Iris pigment epithelial cell (primary cell): ENCODE results near the gene ASTL.
"Not testable (repeated sequence)": the region's sequence is repeated elsewhere in the genome, so short reads cannot be mapped to it uniquely, and the experiment has no call there.

Experiments
- DNase-seq: peaks from one replicate; pipeline ENCODE4 v3.0.0-alpha.2; 2011; ENCODE audit warnings: low read depth

The ASTL gene

GRCh38 chr2:96098900-96099590 lies 39.3 kb downstream of the ASTL start:
- DNase-seq = no peak

DNA sequence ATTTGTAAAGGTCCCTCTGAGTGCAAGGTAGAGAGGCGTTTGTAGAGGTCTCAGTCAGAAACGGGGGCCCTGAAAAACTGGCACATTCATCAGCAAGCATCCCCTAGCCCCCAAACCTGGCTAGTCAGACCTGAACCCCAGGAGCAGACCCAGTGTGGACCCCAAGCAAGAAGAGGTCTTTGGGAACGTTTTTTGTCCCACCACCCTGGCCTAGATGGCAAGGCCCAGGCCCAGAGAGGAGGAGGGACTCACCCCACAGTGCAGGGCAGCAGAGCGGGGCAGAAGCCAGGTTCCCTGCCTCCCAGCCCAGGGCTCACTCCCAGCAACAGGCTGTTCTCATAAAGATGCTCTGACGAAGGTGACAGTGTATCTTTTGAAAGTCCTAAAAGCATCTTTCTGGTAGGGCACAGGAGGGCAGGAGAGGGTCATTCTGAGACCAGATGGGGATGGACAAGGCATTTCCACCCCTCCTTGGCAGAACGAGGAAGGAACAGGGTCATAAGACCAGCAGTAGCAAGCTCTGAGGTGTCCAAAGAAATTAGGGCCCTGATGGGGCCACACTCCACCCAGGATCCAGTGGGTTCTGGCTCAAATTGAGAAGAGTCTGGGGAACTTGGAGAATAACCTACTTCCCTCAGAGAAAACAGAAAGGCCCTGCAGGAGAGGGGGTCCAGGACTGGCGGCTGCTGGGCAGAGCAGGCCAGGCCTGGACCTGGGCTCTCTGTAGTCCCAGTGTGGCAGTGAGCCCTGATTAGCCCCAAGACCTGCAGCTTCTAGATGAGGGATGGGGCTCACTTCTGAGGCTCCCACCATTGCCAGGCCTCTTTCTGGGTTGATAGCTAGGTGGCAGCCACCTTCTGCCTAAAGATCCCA lies 40.1 kb downstream of the ASTL start:
- no peak for DNase-seq

DNA sequence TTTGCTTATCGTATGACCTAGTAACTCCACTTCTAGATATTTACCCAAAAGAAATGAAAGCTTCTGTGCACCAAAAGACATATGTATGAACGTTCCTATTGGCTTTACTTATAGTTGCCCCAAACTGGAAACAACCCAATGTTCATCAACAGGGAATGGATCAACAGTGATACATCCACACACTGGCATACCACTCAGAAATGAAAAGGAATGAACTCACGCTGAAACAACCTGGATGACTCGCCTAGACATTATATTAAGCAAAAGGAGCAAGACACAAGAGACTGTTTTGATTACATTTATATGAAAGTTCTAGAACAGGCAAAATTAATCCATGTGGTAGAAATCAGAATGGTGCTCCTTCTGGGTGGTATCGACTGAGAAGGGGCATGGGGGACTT lies 40.9 kb downstream of the ASTL start:
- DNase-seq = no peak

GRCh38 chr2:96095116-96095636 lies 43.1 kb downstream of the ASTL start:
- no peak for DNase-seq

DNA sequence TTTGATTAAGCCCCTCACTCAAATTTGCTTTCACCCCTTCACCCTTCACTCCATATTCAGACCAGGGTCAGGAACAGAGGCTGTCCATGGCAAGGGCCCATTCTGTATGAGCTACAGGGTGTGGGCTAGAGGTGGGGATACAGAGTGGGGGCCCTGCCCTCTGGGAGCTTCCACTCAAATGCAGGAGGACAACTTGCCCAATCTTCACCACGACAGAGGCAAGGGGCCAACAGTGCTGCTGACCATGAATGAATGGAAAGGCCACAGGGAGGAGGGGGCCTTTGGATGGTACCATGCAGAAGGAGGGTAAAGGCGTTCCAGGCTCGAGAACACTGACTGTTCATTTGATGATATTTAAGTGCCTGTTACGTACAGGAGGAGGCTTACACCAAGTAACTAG lies 44.8 kb downstream of the ASTL start:
- DNase-seq = no peak

- no peak for DNase-seq
These were observed 45.4 kb downstream of the ASTL start for GRCh38 chr2:96092951-96093350.

- DNase-seq = no peak
These were observed 45.8 kb downstream of the ASTL start for GRCh38 chr2:96092573-96092877.

- no peak for DNase-seq
These were observed 46.4 kb downstream of the ASTL start for GRCh38 chr2:96091711-96092572.

DNA sequence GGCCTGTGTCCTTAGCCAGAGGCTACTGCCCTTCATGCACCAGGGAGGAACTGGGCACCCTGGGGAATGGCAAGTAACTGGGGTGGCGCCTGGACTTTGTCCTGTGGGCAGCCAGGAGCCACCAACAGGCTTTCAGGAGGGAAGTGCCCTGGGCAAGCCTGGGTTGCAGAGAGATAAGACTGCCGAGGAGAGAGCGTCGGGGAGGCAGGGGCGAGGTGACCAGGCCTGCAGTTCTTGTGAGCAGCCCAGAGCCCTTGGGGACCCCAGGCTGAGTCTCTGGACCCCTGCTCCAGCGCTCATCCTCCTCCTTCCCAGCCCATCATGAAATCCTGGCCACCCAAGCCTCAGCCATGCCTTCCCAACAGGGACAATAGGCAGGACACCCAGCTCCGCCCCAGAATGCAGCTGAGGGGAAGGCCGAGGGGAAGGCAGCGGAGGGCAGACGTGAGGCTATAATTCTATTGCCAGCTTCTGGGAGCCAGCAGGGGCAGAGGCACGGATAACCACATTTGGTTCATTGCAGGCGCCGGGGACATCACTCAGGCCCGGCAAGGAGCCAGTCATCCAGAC lies 47.1 kb downstream of the ASTL start:
- no peak for DNase-seq

GRCh38 chr2:96090196-96090926 lies 47.9 kb downstream of the ASTL start:
- DNase-seq = peak; percentile 44

GRCh38 chr2:96089356-96090195 lies 48.7 kb downstream of the ASTL start:
- DNase-seq = no peak

GRCh38 chr2:96088340-96089335 lies 49.7 kb downstream of the ASTL start:
- no peak for DNase-seq

GRCh38 chr2:96087130-96087529 lies 51.2 kb downstream of the ASTL start:
- no peak for DNase-seq

- no peak for DNase-seq
These were observed 52.6 kb downstream of the ASTL start for GRCh38 chr2:96085541-96086355.

- not testable (repeated sequence) for DNase-seq
These were observed 53.3 kb downstream of the ASTL start for GRCh38 chr2:96084858-96085518.

DNA sequence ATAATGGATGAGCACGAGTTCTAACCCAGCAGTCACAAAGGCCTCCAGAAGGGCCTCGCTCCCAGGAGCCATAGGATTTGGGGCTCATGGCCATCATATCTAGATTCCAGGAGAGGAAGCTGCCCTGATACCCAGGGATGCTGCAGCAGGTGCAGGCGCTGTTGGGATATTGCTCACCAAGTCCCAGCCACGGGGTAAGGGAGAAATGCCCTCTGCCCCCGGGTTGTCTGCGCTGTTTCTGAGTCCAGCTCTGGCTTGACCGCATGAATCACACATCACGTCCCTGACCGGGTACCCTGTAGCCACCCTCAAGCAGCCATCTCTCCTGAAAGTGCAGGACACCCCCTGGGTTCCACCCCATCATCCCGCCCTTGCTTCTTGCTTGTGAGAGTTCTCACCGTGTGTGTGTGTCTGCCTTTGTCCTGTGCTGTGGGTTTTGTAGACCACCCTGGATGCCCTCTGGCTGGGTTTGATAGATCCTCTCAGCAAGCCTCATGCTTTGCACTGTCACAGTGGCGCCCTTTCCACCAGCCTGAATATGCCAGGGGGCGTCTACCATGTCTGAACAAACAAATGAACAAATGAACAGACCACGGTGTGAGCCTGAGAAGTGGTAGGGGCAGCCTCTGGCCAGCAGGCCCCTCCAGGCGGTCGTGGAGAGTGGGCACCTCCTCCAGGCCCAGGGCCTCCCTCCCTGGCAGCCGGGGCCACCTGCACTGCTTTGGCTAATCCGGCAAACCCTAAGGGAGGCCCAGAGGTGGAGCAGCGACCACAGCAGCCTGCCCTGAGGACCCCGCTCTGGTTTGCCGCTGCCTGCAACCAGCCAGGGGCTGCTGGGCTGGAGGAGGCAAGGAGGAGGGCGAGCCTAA lies 54.1 kb downstream of the ASTL start:
- DNase-seq = no peak
